Body of pancreas (tissue), 4 donors: ENCODE data around the gene CCL19. TPM values are rescaled to one million over a fixed set of nuclear protein-coding genes. Genes with fewer than 3 reads are reported as not detected.
"Not testable (repeated sequence)": the region's sequence is repeated elsewhere in the genome, so short reads cannot be mapped to it uniquely, and the experiment has no call there.

Experiments used
- ATAC-seq: fragments of 150-250 bp; one replicate; pipeline ENCODE4 v1.9.1; 2016
- DNase-seq, 4 donors: peaks; one replicate each; pipeline ENCODE4 v3.0.0-alpha.2; 2019
- H3K27ac ChIP-seq, 4 donors: fragments of 200-600 bp; sonication (generic); 1 replicate in 3 of 4; 2 replicates in 1 of 4; pipeline versions ENCODE4 v1.5.1 to v1.6.1; 2016 to 2019; ENCODE audit warnings: mild to moderate bottlenecking in 1 of 4, mixed read lengths in 1 of 4, moderate library complexity in 1 of 4
- H3K27me3 ChIP-seq, 2 donors: fragments of 200-600 bp; sonication (generic); one replicate each; pipeline ENCODE4 v1.6.0; 2016; ENCODE audit warnings: mild to moderate bottlenecking in 1 of 2
- H3K36me3 ChIP-seq, 2 donors: fragments of 200-600 bp; sonication (generic); replicated peaks in 1 of 2; 2 replicates each; pipeline ENCODE4 v1.5.1; 2016; ENCODE audit warnings: low read depth in 2 of 2; ENCODE audit not compliant: insufficient read depth in 1 of 2
- H3K4me1 ChIP-seq: fragments of 200-600 bp; sonication (generic); one replicate; pipeline ENCODE4 v1.6.0; 2016
- H3K4me3 ChIP-seq, 2 donors: fragments of 200-600 bp; sonication (generic); 1 replicate in 1 of 2; 2 replicates in 1 of 2; pipeline ENCODE4 v1.5.1; 2016 to 2019
- H3K9me3 ChIP-seq, 3 donors: fragments of 200-600 bp; sonication (generic); 1 replicate in 2 of 3; 2 replicates in 1 of 3; pipeline ENCODE4 v1.5.1; 2016
- CTCF ChIP-seq, 7 experiments: fragments of 450-650 bp in 4 of 7; fragments of 200-600 bp in 3 of 7; sonication (generic) in 3 of 7; IDR thresholded peaks; one replicate each; pipeline ENCODE4 v1.5.1; 2016 to 2019; ENCODE audit warnings: antibody characterized with exemption in 7 of 7
- POLR2A ChIP-seq, 3 donors: fragments of 450-650 bp; IDR thresholded peaks; one replicate each; pipeline ENCODE4 v1.6.1; 2016; ENCODE audit warnings: antibody characterized with exemption in 3 of 3, mild to moderate bottlenecking in 2 of 3
- WGBS, 2 donors: methylation state at CpG; one replicate each; pipeline ENCODE4 v1.1.5; 2017; 5-methylcytosine and 5-hydroxymethylcytosine counted together
- intact Hi-C: fragments of 100-400 bp; cut with DNase I; formaldehyde crosslinking; loops from one replicate; pipeline ENCODE4 v1.15.1; 2023
- total RNA-seq, 2 donors: library from RNA; depleted of rRNA; stranded (reverse); fragments of >200 nt; gene quantifications; one replicate each; pipeline ENCODE4 v1.1.0, GENCODE V29; 2016

Gene CCL19
- total RNA-seq, 2 donors from 2014 or later = not detected

DNA sequence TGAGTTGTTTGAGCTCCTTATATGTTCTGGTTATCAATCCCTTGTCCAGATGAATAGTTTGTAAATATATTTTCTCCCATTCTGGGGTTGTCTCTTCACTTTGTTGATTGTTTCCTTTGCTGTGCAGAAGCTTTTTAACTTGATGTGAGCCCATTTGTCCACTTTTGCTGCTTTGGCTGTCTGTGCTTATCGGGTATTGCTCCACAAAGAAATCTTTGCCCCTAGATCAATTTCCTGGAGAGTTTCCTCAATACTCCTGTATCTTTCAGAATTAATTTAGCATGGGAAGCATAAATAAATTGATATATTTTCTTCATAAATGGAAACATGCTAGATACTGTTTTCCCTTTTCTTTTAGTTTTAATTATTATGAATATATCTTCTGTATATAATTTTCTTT is 41.4 kb upstream of the CCL19 start:
- intact Hi-C loops = no loop called here
- ATAC-seq = no peak
- no peaks in the 10 kb centered on the region for H3K4me1 ChIP-seq
- H3K27me3 ChIP-seq = no peaks in the 10 kb centered on the region
- H3K9me3 ChIP-seq = no peaks in the 10 kb centered on the region
- no peak for DNase-seq
- no peak overlapping the region for H3K27ac ChIP-seq
- no peak for TF ChIP-seq CTCF (IDR thresholded peaks at IDR 0.05)
- no peak for TF ChIP-seq POLR2A (IDR thresholded peaks at IDR 0.05)
- 91 to 94% methylated on average over 1 of the region's 1 CpG for WGBS, 2 donors
- H3K36me3 ChIP-seq = no peaks in the 10 kb centered on the region
- no peak overlapping the region for H3K4me3 ChIP-seq

- Histone ChIP-seq H3K4me3 (no peak overlapping the region), H3K27ac (no peak overlapping the region), H3K9me3 (no peaks in the 10 kb centered on the region), H3K36me3 (no peaks in the 10 kb centered on the region), H3K27me3 (no peaks in the 10 kb centered on the region), H3K4me1 (peaks cover 6% of the 10 kb centered on the region)
- intact Hi-C loops = no loop called here
- TF ChIP-seq POLR2A (IDR thresholded peaks at IDR 0.05) (no peak), CTCF (IDR thresholded peaks at IDR 0.05) (no peak)
- ATAC-seq (no peak), DNase-seq (no peak)
- 86 to 87% methylated on average over 11 of the region's 11 CpGs for WGBS, 2 donors
Measured at GRCh38 chr9:34723141-34723540, 32.1 kb upstream of the CCL19 start.

DNA sequence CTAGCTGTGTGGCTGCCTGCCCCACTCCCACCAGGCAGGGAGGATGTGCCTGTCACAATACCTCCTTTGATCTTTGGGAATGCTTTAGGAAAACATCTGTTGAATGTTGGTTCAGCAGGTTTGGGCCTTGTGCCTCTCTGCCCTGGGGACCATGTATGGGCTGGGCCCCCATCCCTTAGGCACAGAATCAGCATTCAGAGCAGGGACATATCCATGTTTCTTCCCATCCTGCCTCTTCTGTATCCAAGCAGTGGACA is 28.6 kb upstream of the CCL19 start:
- H3K4me3 ChIP-seq, H3K4me1 ChIP-seq, H3K9me3 ChIP-seq, H3K27me3 ChIP-seq, H3K27ac ChIP-seq, H3K36me3 ChIP-seq, DNase-seq, intact Hi-C loops, ATAC-seq: not testable (repeated sequence)

GRCh38 chr9:34719021-34719768 is 28.1 kb upstream of the CCL19 start:
- ATAC-seq (no peak), DNase-seq (no peak)
- TF ChIP-seq POLR2A (IDR thresholded peaks at IDR 0.05) = no peak

GRCh38 chr9:34717996-34718614 is 27.0 kb upstream of the CCL19 start:
- Histone ChIP-seq H3K27ac (no peak overlapping the region), H3K4me3 (no peak overlapping the region), H3K27me3 (no peaks in the 10 kb centered on the region), H3K4me1 (peaks cover 19% of the 10 kb centered on the region), H3K9me3 (no peaks in the 10 kb centered on the region), H3K36me3 (no peaks in the 10 kb centered on the region)
- intact Hi-C loops = no loop called here
- TF ChIP-seq CTCF (IDR thresholded peaks at IDR 0.05) = no peak
- TF ChIP-seq POLR2A (IDR thresholded peaks at IDR 0.05) = no peak
- ATAC-seq (peak; percentile 45), DNase-seq (peak in 1 of 4 donors; percentile 11)
- 52 to 58% methylated on average over 3 of the region's 3 CpGs for WGBS, 2 donors

More at GRCh38 chr9:34719021-34719768, 28.1 kb upstream of the CCL19 start:
- no peak overlapping the region for H3K27ac ChIP-seq
- peaks cover 15% of the 10 kb centered on the region for H3K4me1 ChIP-seq
- no peaks in the 10 kb centered on the region for H3K27me3 ChIP-seq
- intact Hi-C loops = no loop called here
- H3K9me3 ChIP-seq = no peaks in the 10 kb centered on the region
- 79 to 80% methylated on average over 8 of the region's 8 CpGs for WGBS, 2 donors
- H3K36me3 ChIP-seq = no peaks in the 10 kb centered on the region
- no peak overlapping the region for H3K4me3 ChIP-seq

DNA sequence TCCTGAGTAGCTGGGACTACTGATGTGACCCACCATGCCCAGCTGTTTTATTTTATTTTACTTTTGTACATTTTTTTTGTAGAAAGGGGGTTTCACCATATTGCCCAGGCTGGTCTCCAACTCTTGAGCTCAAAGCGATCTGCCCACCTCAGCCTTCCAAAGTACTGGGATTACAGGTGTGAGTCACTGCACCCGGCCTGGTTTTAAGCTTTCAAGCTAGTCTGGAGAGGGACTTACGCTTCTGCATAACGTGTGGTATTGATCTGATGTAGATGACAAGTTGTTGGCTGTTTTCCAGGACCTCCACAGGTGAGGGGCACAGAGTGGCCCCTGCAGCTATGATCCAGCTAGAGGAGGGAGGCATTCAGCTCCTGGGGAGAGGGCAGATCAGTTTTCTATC is 25.6 kb upstream of the CCL19 start:
- peaks cover 19% of the 10 kb centered on the region for H3K4me1 ChIP-seq
- no peaks in the 10 kb centered on the region for H3K36me3 ChIP-seq
- 37 to 38% methylated on average over 4 of the region's 4 CpGs for WGBS, 2 donors
- no peak for TF ChIP-seq POLR2A (IDR thresholded peaks at IDR 0.05)
- H3K4me3 ChIP-seq = no peak overlapping the region
- no peaks in the 10 kb centered on the region for H3K27me3 ChIP-seq
- intact Hi-C loops = no loop called here
- no peak overlapping the region for H3K27ac ChIP-seq
- ATAC-seq (no peak), DNase-seq (no peak)
- H3K9me3 ChIP-seq = no peaks in the 10 kb centered on the region
